Dorsolateral prefrontal cortex (tissue), 118 donors: ENCODE data around the gene GFRA4. TPM values are rescaled to one million over a fixed set of nuclear protein-coding genes. Genes with fewer than 3 reads are reported as not detected.

Experiments
- total RNA-seq, 120 experiments: library from RNA; stranded (reverse); gene quantifications; one replicate each; pipeline versions ENCODE4 v1.2.3 to v1.2.4, GENCODE V29; 2022

GFRA4 gene
- total RNA-seq, 120 experiments from 2014 or later = 0.33 to 0.91 (median 0.53) TPM; not detected in 100

Other genes with a start within 250 kb of the GFRA4 start
- 10 to 100 TPM; 35.4 to 78.7 (median 57.5) TPM for gene ATRN, start 192.4 kb downstream of the GFRA4 start, total RNA-seq
- 10 to 100 TPM in 51 of 120 experiments, 1 to 10 TPM in 69; 2.6 to 32.6 (median 8.5) TPM for gene ADAM33, start 18.6 kb upstream of the GFRA4 start, total RNA-seq
- 10 to 100 TPM in 3 of 120 experiments, 1 to 10 TPM in 78, under 1 TPM in 39; 0.16 to 15.1 (median 1.2) TPM for gene SIGLEC1, start 49.2 kb upstream of the GFRA4 start, total RNA-seq
- gene HSPA12B, start 69.3 kb upstream of the GFRA4 start, total RNA-seq = 10 to 100 TPM in 1 of 120 experiments, 1 to 10 TPM in 119; 1.5 to 11.0 (median 4.9) TPM
- gene ADISSP, start 104.4 kb upstream of the GFRA4 start, total RNA-seq = 10 to 100 TPM; 19.0 to 45.5 (median 31.1) TPM
- 10 to 100 TPM in 3 of 120 experiments, 1 to 10 TPM in 117; 2.0 to 11.0 (median 5.3) TPM for gene SPEF1, start 118.0 kb upstream of the GFRA4 start, total RNA-seq
- gene CENPB, start 123.3 kb upstream of the GFRA4 start, total RNA-seq = 100 to 1,000 TPM in 20 of 120 experiments, 10 to 100 TPM in 100; 53.5 to 178 (median 74.0) TPM
- gene CDC25B, start 132.9 kb upstream of the GFRA4 start, total RNA-seq = 10 to 100 TPM; 30.5 to 72.6 (median 46.2) TPM
- gene AP5S1, start 157.1 kb upstream of the GFRA4 start, total RNA-seq = 10 to 100 TPM in 119 of 120 experiments, 1 to 10 TPM in 1; 9.8 to 22.0 (median 15.9) TPM
- 10 to 100 TPM; 17.4 to 50.9 (median 25.6) TPM for gene MAVS, start 183.4 kb upstream of the GFRA4 start, total RNA-seq
- 10 to 100 TPM; 41.7 to 82.4 (median 57.8) TPM for gene PANK2, start 226.0 kb upstream of the GFRA4 start, total RNA-seq